Gastrocnemius medialis (tissue), 4 donors: ENCODE measurements around the gene SRGAP1. TPM values are rescaled to one million over a fixed set of nuclear protein-coding genes. Genes with fewer than 3 reads are reported as not detected.

ENCODE experiments used
- ATAC-seq, 2 donors: fragments of 150-250 bp; one replicate each; pipeline ENCODE4 v1.9.1; 2016
- DNase-seq, 2 donors: peaks; one replicate each; pipeline ENCODE4 v3.0.0-alpha.2; 2019
- H3K27ac ChIP-seq, 4 donors: fragments of 200-600 bp; sonication (generic); 1 replicate in 1 of 4; 2 replicates in 3 of 4; pipeline ENCODE4 v1.5.1; 2016 to 2018; ENCODE audit warnings: mild to moderate bottlenecking in 2 of 4, moderate library complexity in 1 of 4
- H3K27me3 ChIP-seq, 3 donors: fragments of 200-600 bp; sonication (generic) in 2 of 3; 1 replicate in 1 of 3; 2 replicates in 2 of 3; pipeline versions ENCODE4 v1.5.1 to v1.6.0; 2016 to 2019; ENCODE audit warnings: mild to moderate bottlenecking in 1 of 3, moderate library complexity in 1 of 3
- H3K36me3 ChIP-seq, 2 donors: fragments of 200-600 bp; sonication (generic) in 1 of 2; one replicate each; pipeline ENCODE4 v1.5.1; 2017 to 2018
- H3K4me1 ChIP-seq, 2 donors: fragments of 200-600 bp; sonication (generic) in 1 of 2; one replicate each; pipeline ENCODE4 v1.5.1; 2016 to 2017; ENCODE audit warnings: mild to moderate bottlenecking in 2 of 2
- H3K4me3 ChIP-seq, 4 donors: fragments of 200-600 bp; sonication (generic) in 3 of 4; 1 replicate in 1 of 4; 2 replicates in 3 of 4; pipeline ENCODE4 v1.5.1; 2016 to 2019; ENCODE audit warnings: mild to moderate bottlenecking in 2 of 4
- H3K9me3 ChIP-seq, 3 donors: fragments of 200-600 bp; sonication (generic) in 2 of 3; 1 replicate in 1 of 3; 2 replicates in 2 of 3; pipeline ENCODE4 v1.5.1; 2016 to 2019
- CTCF ChIP-seq, 5 experiments: fragments of 450-650 bp in 3 of 5; fragments of 200-600 bp in 2 of 5; sonication (generic) in 2 of 5; IDR thresholded peaks in 4 of 5; conservative IDR thresholded peaks in 1 of 5; 1 replicate in 4 of 5; 2 replicates in 1 of 5; pipeline ENCODE4 v1.5.1; 2016 to 2019; ENCODE audit warnings: antibody characterized with exemption in 5 of 5, mild to moderate bottlenecking in 3 of 5, moderate library complexity in 3 of 5
- POLR2A ChIP-seq, 2 donors: fragments of 450-650 bp; IDR thresholded peaks; one replicate each; pipeline ENCODE4 v1.6.1; 2017; ENCODE audit warnings: antibody characterized with exemption in 2 of 2, mild to moderate bottlenecking in 2 of 2, moderate library complexity in 2 of 2
- in situ Hi-C, 4 donors: fragments of 200-750 bp; cut with MboI; loops; one replicate each; pipeline versions ENCODE4 v1.15.0 to v1.8.0; 2017; ENCODE audit warnings: low sequenced_read_pairs in 4 of 4
- intact Hi-C: fragments of 100-400 bp; cut with DNase I; formaldehyde crosslinking; loops from one replicate; pipeline ENCODE4 v1.15.1; 2023; ENCODE audit warnings: low total_unique reads
- total RNA-seq, 4 donors: library from RNA; depleted of rRNA; stranded (reverse); fragments of >200 nt; gene quantifications; one replicate each; pipeline versions ENCODE4 v1.1.0 to v1.2.3, GENCODE V29; 2016

SRGAP1 gene
- total RNA-seq, 4 donors from 2014 or later = 0.36 to 0.85 (median 0.66) TPM

GRCh38 chr12:64122154-64122553 is 277.7 kb downstream of the SRGAP1 start:
- no peaks in the 10 kb centered on the region for H3K36me3 ChIP-seq
- H3K9me3 ChIP-seq = no peaks in the 10 kb centered on the region
- H3K27me3 ChIP-seq = no peaks in the 10 kb centered on the region
- ATAC-seq (no peak), DNase-seq (no peak)
- intact Hi-C loops = no loop called here
- TF ChIP-seq POLR2A (IDR thresholded peaks at IDR 0.05) (no peak), CTCF (IDR thresholded peaks at IDR 0.05 in 4 of 5, conservative IDR thresholded peaks at IDR 0.05 in 1 of 5) (no peak)
- H3K4me3 ChIP-seq = no peak overlapping the region
- in situ Hi-C loops = no loop called here
- H3K27ac ChIP-seq = no peak overlapping the region
- H3K4me1 ChIP-seq = no peaks in the 10 kb centered on the region

GRCh38 chr12:64122995-64123394 is 278.5 kb downstream of the SRGAP1 start:
- ATAC-seq (no peak), DNase-seq (no peak)
- H3K27me3 ChIP-seq = no peaks in the 10 kb centered on the region
- no peak overlapping the region for H3K4me3 ChIP-seq
- in situ Hi-C loops = no loop called here
- no peak for TF ChIP-seq POLR2A (IDR thresholded peaks at IDR 0.05)
- no peak for TF ChIP-seq CTCF (IDR thresholded peaks at IDR 0.05 in 4 of 5, conservative IDR thresholded peaks at IDR 0.05 in 1 of 5)
- H3K36me3 ChIP-seq = no peaks in the 10 kb centered on the region
- H3K4me1 ChIP-seq = no peaks in the 10 kb centered on the region
- intact Hi-C loops = no loop called here
- H3K9me3 ChIP-seq = no peaks in the 10 kb centered on the region
- H3K27ac ChIP-seq = no peak overlapping the region

GRCh38 chr12:64123448-64123847 is 278.9 kb downstream of the SRGAP1 start:
- no peak for ATAC-seq
- DNase-seq = no peak
- TF ChIP-seq POLR2A (IDR thresholded peaks at IDR 0.05) = no peak
- no peak for TF ChIP-seq CTCF (IDR thresholded peaks at IDR 0.05 in 4 of 5, conservative IDR thresholded peaks at IDR 0.05 in 1 of 5)
- Histone ChIP-seq H3K27ac (no peak overlapping the region), H3K4me1 (no peaks in the 10 kb centered on the region), H3K27me3 (no peaks in the 10 kb centered on the region), H3K9me3 (no peaks in the 10 kb centered on the region), H3K4me3 (no peak overlapping the region), H3K36me3 (no peaks in the 10 kb centered on the region)
- intact Hi-C loops (no loop called here), in situ Hi-C loops (no loop called here)

GRCh38 chr12:64124511-64125197 is 280.2 kb downstream of the SRGAP1 start:
- in situ Hi-C loops = no loop called here
- intact Hi-C loops = no loop called here
- ATAC-seq = no peak

More at GRCh38 chr12:64124511-64125197, 280.2 kb downstream of the SRGAP1 start:
- Histone ChIP-seq H3K36me3 (no peaks in the 10 kb centered on the region), H3K9me3 (no peaks in the 10 kb centered on the region), H3K4me1 (no peaks in the 10 kb centered on the region), H3K27ac (no peak overlapping the region), H3K27me3 (no peaks in the 10 kb centered on the region), H3K4me3 (no peak overlapping the region)
- TF ChIP-seq POLR2A (IDR thresholded peaks at IDR 0.05) (no peak), CTCF (IDR thresholded peaks at IDR 0.05 in 4 of 5, conservative IDR thresholded peaks at IDR 0.05 in 1 of 5) (no peak)
- no peak for DNase-seq
